ENCODE results near the gene GPR137.
"Not testable (repeated sequence)": the region's sequence is repeated elsewhere in the genome, so short reads cannot be mapped to it uniquely, and the experiment has no call there.

GPR137 gene

DNA sequence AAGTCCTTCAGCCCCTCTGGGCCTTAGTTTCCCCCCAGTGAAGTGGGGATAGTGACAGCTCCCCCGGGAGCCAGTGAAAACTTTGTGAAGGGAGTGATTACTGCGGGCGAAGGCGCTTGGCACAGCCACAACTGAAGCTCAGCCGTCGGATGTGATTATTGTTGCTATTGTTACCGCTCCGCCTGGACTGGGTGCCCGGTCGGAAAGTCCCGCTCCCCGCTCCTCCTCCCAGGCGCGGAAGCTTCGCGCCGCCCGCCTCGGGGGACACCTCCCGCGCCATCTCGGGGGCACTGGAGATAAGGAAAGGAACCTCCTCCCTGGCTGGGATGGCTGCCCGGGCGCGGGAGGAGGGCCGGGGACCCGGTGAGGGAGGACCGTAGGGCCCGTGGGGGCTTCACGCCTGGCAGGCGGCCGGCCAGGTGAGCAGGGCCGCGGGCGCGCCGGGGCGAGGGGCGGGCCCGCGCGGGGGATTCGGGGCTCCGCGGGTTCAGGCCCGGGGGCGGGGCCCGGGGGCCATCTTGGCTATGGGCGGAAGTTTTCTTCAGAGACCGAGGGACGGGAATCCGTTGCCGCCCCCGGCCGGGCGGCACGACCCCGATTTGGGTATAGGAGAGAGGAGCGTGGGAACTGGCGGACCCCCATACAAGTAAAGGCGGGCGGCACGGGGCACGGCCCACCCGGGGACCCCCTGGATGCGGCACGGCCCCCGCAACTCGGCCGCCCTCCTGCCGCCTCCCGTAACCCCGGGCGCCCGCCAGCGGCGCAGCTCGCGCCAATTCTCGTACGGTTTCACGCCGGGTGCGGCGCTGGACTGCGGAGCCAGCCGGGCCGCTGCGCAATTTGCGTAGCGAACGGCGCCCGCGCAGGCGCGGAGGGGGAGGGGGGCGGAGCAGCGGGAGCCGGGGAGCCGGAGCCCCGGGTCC is at the start of gene GPR137:
Gene GPR137, plus strand, starts transcription at position 887 of the 923 bp plus-strand sequence. CDS start 677 bp downstream, outside the sequence.
- DNase-seq (ENCODE audit: extremely low read depth in 1 of 2, low read depth in 1 of 2): peak; percentile 79 to 82

- no peak for DNase-seq (ENCODE audit: extremely low read depth in 1 of 2, low read depth in 1 of 2)
Observed at GRCh38 chr11:64237484-64237951, 48.1 kb upstream of the GPR137 start.

DNA sequence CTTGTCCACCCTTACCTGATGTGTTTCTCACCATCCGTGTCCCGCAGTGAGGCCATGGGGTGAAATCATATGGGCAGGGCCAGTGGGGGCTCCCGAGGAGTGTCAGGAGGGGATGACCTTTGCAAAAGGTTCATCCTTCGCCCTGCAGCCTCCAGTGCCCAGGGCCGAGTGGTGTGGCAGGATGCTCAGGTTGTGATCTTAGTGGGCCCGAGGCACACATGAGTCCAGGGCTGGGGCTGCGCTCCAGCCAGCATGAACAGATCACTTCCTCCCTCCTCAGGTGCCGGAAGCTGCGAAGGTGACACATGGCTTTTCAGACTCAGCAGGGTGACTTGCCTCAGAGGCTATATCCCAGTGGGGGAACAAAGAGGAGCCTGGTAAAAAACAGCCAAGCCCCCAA is 47.6 kb upstream of the GPR137 start:
- DNase-seq (ENCODE audit: extremely low read depth in 1 of 2, low read depth in 1 of 2): no peak

DNA sequence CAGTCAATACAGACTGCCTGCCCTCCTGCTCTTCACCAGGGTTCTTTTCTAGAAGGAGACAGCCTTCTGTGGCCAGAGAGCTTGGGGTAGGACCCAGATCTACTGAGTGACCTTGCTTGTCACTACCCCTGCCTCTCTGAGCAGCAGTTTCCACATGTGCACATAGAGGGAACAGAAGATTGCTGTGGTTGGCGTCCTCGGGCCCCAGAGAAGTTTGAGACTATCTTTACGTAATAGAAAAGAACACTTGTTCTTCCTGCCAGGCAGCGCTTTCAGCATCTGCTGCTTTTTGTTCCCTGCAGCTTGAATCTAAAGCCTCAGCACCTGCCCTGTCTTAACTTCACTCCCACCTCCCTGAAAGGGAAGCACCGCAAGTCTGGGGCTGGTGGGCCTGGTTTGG is 46.6 kb upstream of the GPR137 start:
- no peak for DNase-seq (ENCODE audit: extremely low read depth in 1 of 2, low read depth in 1 of 2)

DNA sequence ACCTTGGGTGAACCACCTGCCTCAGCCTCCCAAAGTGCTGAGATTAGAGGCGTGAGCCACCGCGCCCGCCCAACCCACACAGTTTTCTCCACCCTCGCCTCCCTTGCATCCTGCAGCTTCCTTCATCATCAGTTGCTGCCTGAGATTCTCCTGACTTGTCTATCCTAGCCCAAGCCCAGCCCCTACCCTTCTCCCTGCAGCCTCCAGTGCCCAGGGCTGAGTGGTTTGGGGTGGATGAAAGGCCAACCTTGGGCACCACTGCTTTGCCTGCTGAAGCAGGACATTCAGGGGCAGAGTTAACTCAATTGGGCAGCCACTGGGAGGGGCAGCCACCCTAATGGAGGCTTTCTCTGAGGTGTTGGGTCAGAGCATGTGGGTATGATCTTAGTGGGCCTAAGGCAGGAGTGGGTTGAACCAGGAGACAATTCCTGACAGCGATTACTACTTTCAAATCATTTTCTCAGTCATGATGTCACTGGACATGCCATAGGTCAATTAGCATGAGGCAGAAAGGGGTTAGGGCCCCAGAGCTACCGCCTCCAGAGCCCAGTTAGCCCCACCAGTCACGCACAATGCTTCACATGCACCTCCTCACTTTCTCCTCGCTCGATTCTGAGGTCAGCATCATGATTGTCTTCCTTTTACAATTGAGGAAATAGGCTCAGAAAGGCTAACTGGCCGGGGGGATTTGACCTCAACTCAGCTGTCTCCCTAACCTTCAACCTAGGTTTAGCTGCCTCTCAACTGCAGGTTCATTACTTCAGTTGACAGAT is 45.8 kb upstream of the GPR137 start:
- DNase-seq (ENCODE audit: extremely low read depth in 1 of 2, low read depth in 1 of 2): no peak

DNA sequence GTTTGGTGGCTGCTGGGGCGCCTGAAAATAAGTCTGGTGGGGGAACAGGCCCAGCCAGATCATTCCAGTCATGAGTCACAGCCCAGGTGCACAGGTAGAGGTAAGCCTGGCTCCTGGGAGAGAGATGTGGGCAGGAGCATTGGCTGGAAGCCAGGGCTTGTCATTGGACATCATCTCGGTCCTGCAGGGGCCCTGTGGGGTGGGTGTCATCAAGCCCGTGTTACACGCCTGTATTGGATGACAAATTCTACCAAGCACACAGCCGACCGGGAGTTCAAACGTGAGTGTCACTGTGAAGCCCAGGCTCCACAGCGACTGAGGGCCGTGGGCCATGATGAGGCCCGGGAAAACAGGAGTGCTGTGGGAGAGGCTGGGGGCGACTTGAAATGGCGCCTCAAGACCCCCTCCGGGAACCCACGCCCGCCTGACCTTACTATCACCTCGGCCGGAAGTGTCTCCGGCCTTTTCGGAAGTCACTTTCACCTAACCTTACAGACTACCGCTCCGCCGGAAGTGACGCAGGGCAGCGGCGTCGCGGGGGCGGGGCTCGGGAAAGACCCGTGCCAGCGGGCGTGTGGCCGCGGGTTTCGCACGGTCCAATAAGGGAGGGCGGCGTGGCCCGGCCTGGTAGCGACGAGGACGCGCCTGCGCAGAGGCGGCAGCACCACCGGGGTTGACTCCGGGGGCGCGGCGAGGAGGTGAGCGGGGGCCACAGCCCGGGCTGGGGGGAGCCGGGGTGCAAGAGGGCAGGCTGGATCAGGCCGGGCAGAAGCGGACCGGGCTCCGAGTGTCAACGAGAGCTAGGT is 45.0 kb upstream of the GPR137 start, which contains the start of gene FKBP2:
Gene FKBP2, plus strand, starts transcription at position 661 of the 806 bp plus-strand sequence. CDS start 1,293 bp downstream, outside the sequence.
- peak; percentile 94 to 98 for DNase-seq (ENCODE audit: extremely low read depth in 1 of 2, low read depth in 1 of 2)

- peak in 1 of 2 donors; percentile 99 for DNase-seq (ENCODE audit: extremely low read depth in 1 of 2, low read depth in 1 of 2)
Observed at GRCh38 chr11:64241241-64241490, 44.5 kb upstream of the GPR137 start.

DNA sequence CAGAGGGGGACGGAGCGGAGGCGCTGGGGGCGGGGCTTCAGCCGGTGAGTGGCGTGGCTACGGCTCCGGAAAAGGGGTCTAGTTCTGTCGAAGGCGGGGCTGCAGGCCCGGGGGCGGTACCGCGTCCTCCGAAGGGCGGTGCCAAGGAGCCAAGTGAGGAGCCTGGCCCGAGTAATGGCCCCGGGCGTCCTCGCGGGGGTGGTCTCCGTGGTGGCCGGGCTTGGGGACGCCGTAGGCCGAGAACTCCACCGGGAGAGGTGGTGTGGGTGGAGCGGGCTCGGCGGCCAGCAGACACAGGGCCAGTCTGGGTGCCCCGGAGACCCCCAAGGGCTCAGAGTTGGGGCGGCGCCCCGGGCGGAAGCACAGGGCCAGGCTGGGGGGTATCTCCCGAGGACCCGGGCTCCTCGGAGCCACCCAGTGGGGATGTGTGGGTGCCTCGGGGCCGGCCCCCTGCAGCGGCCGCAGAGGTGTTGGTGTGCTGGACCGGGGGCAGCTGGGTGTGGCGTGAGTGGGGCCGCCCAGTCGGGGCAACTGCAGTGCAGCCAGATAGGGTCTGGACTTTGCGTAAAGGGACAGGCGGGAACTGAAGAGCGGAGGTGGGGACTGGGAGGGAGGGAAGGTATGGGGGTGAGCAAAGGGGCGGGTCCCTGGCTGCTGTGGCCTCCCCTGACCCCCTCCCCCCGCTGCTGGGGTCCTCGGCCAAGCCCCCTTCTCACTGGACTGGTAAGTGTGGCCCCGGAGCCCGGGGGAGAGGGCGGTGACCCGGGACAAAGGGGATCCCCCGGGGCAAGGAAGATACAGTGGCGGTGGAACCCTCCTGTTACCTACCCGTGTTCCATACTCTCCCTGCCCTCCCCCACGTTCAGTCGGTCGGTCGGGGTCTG is 43.9 kb upstream of the GPR137 start:
- peak in 1 of 2 donors; percentile 99 for DNase-seq (ENCODE audit: extremely low read depth in 1 of 2, low read depth in 1 of 2)

DNA sequence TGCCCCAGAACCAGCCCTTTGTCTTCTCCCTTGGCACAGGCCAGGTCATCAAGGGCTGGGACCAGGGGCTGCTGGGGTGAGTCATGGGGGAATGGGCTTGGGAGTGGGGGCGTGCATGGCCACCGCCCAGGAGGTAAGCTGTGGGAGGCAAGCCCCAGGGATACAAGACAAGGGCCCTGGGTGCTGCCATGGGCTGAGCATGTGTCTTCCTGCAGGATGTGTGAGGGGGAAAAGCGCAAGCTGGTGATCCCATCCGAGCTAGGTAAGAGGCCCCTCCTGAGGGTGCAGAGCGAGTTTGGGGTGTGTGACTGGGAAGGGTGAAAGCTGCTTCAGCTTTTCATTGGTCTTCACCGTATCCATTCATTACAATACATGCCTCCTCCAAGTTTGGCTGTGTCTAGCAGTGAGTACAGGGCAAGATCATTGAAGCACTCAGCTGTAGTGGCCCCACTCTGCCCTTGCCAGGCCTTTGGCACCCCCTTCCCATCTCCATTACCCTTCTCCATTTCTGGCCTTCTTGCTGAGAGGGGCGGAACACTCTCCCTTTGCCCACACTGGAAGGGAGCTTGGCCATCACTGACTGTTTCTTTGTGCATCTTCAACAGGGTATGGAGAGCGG is 42.3 kb upstream of the GPR137 start:
- DNase-seq (ENCODE audit: extremely low read depth in 1 of 2, low read depth in 1 of 2): no peak

DNA sequence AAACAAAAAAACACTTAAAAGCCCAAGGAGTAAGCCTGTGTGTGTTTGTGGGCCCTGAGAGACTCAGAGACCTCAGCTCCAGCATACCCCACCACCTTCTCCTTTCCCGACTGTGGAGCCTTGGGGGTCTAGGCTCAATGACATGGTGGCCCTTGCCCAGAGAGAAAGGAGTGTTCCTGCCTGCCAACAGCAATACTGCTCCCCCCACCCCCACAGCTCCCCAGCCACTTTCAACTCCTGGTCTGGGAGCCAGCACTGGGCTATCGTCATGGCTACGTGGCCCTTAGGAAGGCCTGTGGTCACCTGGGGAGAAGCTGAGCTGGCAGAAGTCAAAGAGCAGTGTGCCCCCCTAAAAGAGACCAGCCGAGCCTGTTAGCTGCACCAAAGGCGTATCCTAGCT is 41.5 kb upstream of the GPR137 start:
- DNase-seq (ENCODE audit: extremely low read depth in 1 of 2, low read depth in 1 of 2): no peak

DNA sequence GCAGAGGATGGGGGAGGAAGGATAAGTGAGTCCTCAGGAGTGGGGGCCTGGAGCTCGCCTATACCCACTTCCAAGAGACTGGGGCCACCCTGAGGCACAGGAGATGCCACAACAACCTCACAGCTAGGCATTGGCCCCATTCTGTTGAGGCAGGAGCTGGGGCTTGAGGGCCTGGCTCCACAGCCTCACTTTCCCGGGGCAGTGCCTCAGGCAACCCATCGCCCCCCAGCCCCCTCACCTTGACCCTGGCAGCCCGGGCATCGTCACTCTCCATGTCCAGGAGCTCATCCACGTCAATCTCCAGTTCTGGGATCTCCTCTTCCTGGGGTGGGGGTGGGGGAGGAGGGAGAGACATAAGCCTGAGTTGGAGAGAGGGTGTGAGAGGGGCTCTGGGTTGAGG is 40.7 kb upstream of the GPR137 start:
- DNase-seq (ENCODE audit: extremely low read depth in 1 of 2, low read depth in 1 of 2): no peak

GRCh38 chr11:64245401-64245796 is 40.2 kb upstream of the GPR137 start:
- DNase-seq (ENCODE audit: extremely low read depth in 1 of 2, low read depth in 1 of 2): no peak

GRCh38 chr11:64245797-64246620 is 39.6 kb upstream of the GPR137 start:
- DNase-seq (ENCODE audit: extremely low read depth in 1 of 2, low read depth in 1 of 2): peak in 1 of 2 donors; percentile 78

DNA sequence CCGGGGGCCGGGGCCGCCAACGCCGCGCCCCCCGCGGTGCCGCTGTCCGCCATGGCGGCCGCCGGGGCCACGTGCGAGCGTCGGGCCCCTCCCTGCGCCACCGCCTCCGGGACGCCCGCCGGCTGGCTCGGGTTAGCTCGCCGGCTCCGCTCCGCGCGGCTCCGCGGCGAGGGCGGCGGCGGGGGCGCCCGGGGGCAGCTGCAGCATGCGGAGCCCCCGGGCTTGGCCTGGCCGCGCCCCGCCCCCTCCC is 39.1 kb upstream of the GPR137 start:
- not testable (repeated sequence) for DNase-seq (ENCODE audit: extremely low read depth in 1 of 2, low read depth in 1 of 2)

- DNase-seq (ENCODE audit: extremely low read depth in 1 of 2, low read depth in 1 of 2): peak in 1 of 2 donors; percentile 78
Observed at GRCh38 chr11:64246871-64247728, 38.5 kb upstream of the GPR137 start, which contains the start of gene PPP1R14B. Gene PPP1R14B, minus strand, starts transcription at chr11:64246943. Its CDS starts 270 bp downstream, at chr11:64246673.

DNA sequence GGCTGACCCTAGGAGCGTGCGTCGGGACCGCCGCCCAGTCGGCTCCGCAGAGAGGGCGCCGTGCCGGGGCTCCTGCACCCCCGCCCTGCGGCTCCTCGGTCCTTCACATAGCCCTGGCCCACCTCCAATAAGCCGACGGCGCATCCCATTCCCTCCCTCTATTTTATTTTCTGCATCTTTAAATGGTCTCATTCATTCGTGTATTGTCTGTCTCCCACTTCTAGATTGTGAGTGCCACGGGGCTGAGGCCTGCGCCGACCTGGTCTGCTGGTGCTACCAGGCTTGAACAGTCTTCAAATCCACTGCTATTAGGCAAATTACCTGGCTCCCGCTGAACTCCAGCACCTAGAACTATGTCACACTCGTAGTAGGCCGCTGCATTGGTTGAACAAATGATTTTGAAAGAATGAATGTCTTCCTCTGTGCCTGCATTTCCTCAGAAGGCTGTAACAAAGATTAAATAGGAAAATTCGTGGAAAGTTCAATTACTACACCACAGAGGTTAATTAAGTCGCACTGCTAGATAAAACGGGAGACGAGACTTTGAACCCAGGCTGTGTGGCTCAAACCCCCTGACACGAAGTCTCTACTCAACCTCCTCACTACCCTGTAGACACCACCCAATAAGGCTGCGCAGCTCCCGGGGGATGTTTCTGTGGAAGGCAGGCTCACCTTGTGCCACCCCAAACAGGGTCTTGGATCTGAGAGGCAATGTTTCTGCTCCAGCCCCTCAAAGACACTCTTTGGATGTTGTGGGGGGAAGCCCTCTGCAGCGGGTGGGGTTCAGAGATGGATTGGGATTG is 37.7 kb upstream of the GPR137 start:
- DNase-seq (ENCODE audit: extremely low read depth in 1 of 2, low read depth in 1 of 2): no peak

DNA sequence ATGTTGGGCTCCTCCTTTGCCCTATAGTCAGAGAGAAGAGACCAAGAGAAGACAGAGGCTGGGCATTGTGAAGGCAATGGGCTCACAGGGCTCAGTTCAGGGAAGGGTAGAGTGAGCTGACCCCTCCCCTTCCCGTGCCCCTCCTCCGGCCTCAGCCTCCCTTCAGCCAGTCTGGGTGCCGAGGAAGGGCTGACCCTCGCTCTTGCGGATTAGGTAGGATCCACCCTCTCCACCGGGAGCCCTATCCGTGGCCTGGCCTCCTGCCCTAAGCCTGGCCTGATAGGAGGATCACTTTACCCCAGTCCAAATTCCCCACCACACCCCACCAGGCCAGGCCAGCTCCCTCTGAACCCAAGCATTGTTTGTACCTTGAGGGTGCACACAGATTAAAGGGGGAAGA is 37.1 kb upstream of the GPR137 start:
- DNase-seq (ENCODE audit: extremely low read depth in 1 of 2, low read depth in 1 of 2): no peak

Measured in stimulated activated CD8-positive, alpha-beta memory T cell treated with anti-CD3 and anti-CD28 coated beads, Interleukin-7, amount 100 ng/mL, for 48 hours (primary cell).